Activated T-cell treated with anti-CD3 and anti-CD28 coated beads for 4 hours (primary cell): ENCODE results near the gene FGD3.

ENCODE experiments used
- DNase-seq: peaks from one replicate; pipeline ENCODE4 v3.0.0-alpha.2; 2020

The FGD3 gene

DNA sequence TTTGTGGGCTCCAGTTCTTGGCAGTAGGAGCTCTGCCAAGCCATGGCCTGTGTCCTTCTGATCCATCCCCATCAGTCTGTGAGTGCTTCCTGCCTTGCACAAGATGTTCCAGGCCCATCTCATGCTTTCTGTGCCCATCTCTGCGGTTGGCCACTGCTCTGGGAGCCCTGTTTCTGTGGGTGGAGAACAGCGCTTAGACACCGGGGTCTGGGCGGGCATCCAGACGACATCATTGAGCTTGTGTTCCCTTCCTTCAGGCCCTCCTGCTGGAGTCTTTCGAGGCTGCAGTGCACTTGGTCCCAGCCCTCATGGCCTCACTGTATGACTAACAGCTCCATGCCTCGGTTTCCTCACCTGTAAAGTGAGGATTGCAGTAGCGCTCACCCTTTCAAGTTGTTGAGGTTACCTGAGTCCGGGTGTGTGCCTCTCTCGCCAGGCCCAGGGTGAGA lies 133.8 kb downstream of the FGD3 start:
- no peak for DNase-seq

GRCh38 chr9:93081931-93082330 lies 134.6 kb downstream of the FGD3 start:
- DNase-seq = no peak

DNA sequence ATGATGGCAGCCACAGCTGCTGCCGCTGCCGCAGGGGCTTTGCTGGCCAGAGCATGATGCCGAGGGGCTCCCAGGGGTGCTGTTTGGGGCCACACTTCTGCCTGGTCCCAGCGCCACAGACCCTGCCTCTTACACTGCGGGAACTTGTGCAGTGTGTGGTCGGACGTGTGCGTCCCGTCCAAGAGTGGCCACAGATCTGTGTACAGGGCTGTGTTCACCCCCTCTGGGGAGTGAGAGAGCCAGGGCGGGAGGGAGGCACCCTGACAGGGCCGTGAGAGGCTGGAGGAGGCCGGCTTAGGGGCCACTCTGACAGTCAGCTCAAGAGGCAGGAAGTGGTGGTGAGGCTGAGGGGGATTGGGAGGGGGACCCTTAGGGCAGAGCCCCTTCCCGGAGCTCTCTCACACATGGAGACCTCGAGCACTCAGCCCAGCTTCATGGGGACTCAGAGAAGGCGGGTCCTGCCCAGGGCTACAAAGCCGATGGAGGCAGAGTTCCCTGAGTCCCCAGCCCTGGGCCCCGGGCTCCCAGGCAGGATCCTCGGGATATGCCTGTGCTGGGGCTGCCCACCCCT lies 135.6 kb downstream of the FGD3 start:
- DNase-seq = no peak

- no peak for DNase-seq
These were observed 136.5 kb downstream of the FGD3 start for GRCh38 chr9:93083592-93084470.

DNA sequence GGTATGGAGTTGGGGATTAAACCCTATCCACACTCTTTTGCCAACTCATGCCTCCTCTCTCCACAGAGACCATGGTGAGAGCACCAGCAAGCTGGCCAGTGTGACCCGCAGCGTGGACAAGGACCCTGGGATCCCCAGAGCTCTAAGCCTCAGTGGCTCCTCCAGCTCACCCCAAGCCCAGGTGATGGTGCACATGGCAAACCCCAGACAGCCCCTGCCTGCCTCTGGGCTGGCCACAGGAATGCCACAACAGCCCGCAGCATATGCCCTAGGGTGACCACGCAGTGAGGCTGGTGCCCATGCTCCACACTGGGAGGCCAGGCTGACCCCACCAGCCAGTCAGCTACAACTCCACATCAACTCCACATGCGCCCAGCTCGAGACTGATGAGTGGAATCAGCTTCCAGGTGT lies 137.2 kb downstream of the FGD3 start:
- DNase-seq = no peak

DNA sequence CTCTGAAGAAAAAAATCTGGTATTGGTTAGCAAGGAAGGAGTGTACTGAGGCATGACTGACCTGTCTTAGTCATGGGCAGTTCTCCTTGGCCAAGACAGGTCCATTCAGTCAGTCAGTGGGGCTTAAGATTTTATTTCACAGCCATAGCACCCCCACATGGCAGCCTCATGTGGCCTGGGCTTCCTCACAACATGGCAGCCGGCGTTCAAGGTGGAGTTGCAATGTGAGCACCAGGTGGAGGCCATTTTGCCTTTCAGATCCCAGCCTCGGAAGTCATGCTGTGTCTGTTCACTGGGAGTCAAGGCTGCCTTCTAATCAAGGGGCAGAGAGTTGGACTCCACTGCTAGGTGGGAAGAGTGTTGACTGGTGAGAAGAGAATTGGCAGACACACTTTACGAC lies 138.4 kb downstream of the FGD3 start:
- DNase-seq = no peak
